ENCODE measurements around the gene NLRP7.

DNA sequence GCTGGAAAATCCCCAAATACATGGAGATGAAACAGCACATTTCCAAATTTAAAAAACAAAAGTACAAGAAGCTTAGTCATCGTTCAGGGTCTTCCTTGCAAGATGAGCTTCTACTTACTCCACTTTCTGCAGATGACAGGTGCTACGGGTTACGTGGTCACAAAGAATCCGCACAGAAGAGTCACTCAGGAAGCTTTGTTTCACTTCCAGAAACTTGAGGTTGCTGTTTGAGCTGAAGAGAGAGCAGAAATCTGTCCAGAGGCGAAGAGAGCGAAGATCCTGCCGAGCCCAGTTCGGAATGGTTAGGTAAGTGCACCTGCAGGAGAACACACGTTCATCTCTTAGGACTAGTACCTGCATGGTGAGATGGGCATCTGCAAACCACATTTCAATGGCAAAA is 9.4 kb downstream of the NLRP7 start:
- TF ChIP-seq, protein P1, sequence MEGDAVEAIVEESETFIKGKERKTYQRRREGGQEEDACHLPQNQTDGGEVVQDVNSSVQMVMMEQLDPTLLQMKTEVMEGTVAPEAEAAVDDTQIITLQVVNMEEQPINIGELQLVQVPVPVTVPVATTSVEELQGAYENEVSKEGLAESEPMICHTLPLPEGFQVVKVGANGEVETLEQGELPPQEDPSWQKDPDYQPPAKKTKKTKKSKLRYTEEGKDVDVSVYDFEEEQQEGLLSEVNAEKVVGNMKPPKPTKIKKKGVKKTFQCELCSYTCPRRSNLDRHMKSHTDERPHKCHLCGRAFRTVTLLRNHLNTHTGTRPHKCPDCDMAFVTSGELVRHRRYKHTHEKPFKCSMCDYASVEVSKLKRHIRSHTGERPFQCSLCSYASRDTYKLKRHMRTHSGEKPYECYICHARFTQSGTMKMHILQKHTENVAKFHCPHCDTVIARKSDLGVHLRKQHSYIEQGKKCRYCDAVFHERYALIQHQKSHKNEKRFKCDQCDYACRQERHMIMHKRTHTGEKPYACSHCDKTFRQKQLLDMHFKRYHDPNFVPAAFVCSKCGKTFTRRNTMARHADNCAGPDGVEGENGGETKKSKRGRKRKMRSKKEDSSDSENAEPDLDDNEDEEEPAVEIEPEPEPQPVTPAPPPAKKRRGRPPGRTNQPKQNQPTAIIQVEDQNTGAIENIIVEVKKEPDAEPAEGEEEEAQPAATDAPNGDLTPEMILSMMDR (IDR thresholded peaks at IDR 0.05), result no peak
- TF ChIP-seq POLR2A (IDR thresholded peaks at IDR 0.05), result no peak
